ENCODE results near the gene MAT2B. TPM values are rescaled to one million over a fixed set of nuclear protein-coding genes. Genes with fewer than 3 reads are reported as not detected.
A peak's percentile ranks its signal among the peaks of the same experiment; 100 is the strongest.
"Not testable (repeated sequence)": the region's sequence is repeated elsewhere in the genome, so short reads cannot be mapped to it uniquely, and the experiment has no call there.

The MAT2B gene
- total and polyA plus RNA-seq, 4 donors, result 34.5 to 69.7 (median 52.6) TPM

GRCh38 chr5:163533223-163533622, 27.8 kb downstream of the MAT2B start:
- no peak for TF ChIP-seq CTCF (IDR thresholded peaks at IDR 0.05; ENCODE audit: control extremely low read depth, extremely low read depth)
- Histone ChIP-seq H3K27me3 (ENCODE audit: control insufficient read depth in 3 of 3, insufficient read depth in 3 of 3, low read length in 2 of 3) (no peaks in the 10 kb centered on the region), H3K4me3 (no peak overlapping the region), H3K9me3 (ENCODE audit: control insufficient read depth in 4 of 4, insufficient read depth in 3 of 4, low read length in 3 of 4) (no peaks in the 10 kb centered on the region), H3K9ac (ENCODE audit: insufficient read depth in 1 of 2, low read length in 2 of 2) (no peak overlapping the region), H3K4me1 (ENCODE audit: control insufficient read depth in 5 of 5, insufficient read depth in 5 of 5, low read length in 5 of 5) (peaks cover 0 to 12% (median 0%) of the 10 kb centered on the region in 5 donors), H3K36me3 (ENCODE audit: control insufficient read depth in 4 of 4, insufficient read depth in 4 of 4, low read length in 4 of 4) (no peaks in the 10 kb centered on the region), H3K27ac (ENCODE audit: low read depth in 1 of 2, low read length in 1 of 2) (no peak overlapping the region)
- no peak for ATAC-seq (ENCODE audit: insufficient read depth, low FRiP score)
- peak in 1 of 3 donors; percentile 10 for DNase-seq
- WGBS, 2 donors, result 61 to 85% methylated on average over 2 of the region's 2 CpGs

- DNase-seq (no peak), ATAC-seq (ENCODE audit: insufficient read depth, low FRiP score) (no peak)
- H3K36me3 ChIP-seq (ENCODE audit: control insufficient read depth in 4 of 4, insufficient read depth in 4 of 4, low read length in 4 of 4), result no peaks in the 10 kb centered on the region
- no peaks in the 10 kb centered on the region for H3K27me3 ChIP-seq (ENCODE audit: control insufficient read depth in 3 of 3, insufficient read depth in 3 of 3, low read length in 2 of 3)
- H3K9ac ChIP-seq (ENCODE audit: insufficient read depth in 1 of 2, low read length in 2 of 2), result no peak overlapping the region
- 67 to 83% methylated on average over 2 of the region's 2 CpGs for WGBS, 2 donors
- H3K9me3 ChIP-seq (ENCODE audit: control insufficient read depth in 4 of 4, insufficient read depth in 3 of 4, low read length in 3 of 4), result no peaks in the 10 kb centered on the region
- no peak overlapping the region for H3K4me3 ChIP-seq
- TF ChIP-seq CTCF (IDR thresholded peaks at IDR 0.05; ENCODE audit: control extremely low read depth, extremely low read depth), result no peak
- peaks cover 0 to 12% (median 0%) of the 10 kb centered on the region in 5 donors for H3K4me1 ChIP-seq (ENCODE audit: control insufficient read depth in 5 of 5, insufficient read depth in 5 of 5, low read length in 5 of 5)
- H3K27ac ChIP-seq (ENCODE audit: low read depth in 1 of 2, low read length in 1 of 2), result no peak overlapping the region
Observed at GRCh38 chr5:163534492-163535094, 29.2 kb downstream of the MAT2B start.

GRCh38 chr5:163535290-163535689, 29.9 kb downstream of the MAT2B start:
- DNase-seq (no peak), ATAC-seq (ENCODE audit: insufficient read depth, low FRiP score) (no peak)
- H3K36me3 ChIP-seq (ENCODE audit: control insufficient read depth in 4 of 4, insufficient read depth in 4 of 4, low read length in 4 of 4), result no peaks in the 10 kb centered on the region
- no peak for TF ChIP-seq CTCF (IDR thresholded peaks at IDR 0.05; ENCODE audit: control extremely low read depth, extremely low read depth)
- no peaks in the 10 kb centered on the region for H3K27me3 ChIP-seq (ENCODE audit: control insufficient read depth in 3 of 3, insufficient read depth in 3 of 3, low read length in 2 of 3)
- H3K27ac ChIP-seq (ENCODE audit: low read depth in 1 of 2, low read length in 1 of 2), result no peak overlapping the region
- H3K9me3 ChIP-seq (ENCODE audit: control insufficient read depth in 4 of 4, insufficient read depth in 3 of 4, low read length in 3 of 4), result no peaks in the 10 kb centered on the region
- WGBS, 2 donors, result 67 to 80% methylated on average over 3 of the region's 3 CpGs
- no peak overlapping the region for H3K9ac ChIP-seq (ENCODE audit: insufficient read depth in 1 of 2, low read length in 2 of 2)
- H3K4me3 ChIP-seq, result no peak overlapping the region
- peaks cover 0 to 12% (median 0%) of the 10 kb centered on the region in 5 donors for H3K4me1 ChIP-seq (ENCODE audit: control insufficient read depth in 5 of 5, insufficient read depth in 5 of 5, low read length in 5 of 5)

- H3K4me3 ChIP-seq; H3K36me3 ChIP-seq (ENCODE audit: control insufficient read depth in 4 of 4, insufficient read depth in 4 of 4, low read length in 4 of 4); ATAC-seq (ENCODE audit: insufficient read depth, low FRiP score); H3K27ac ChIP-seq (ENCODE audit: low read depth in 1 of 2, low read length in 1 of 2); H3K9ac ChIP-seq (ENCODE audit: insufficient read depth in 1 of 2, low read length in 2 of 2); H3K27me3 ChIP-seq (ENCODE audit: control insufficient read depth in 3 of 3, insufficient read depth in 3 of 3, low read length in 2 of 3); H3K9me3 ChIP-seq (ENCODE audit: control insufficient read depth in 4 of 4, insufficient read depth in 3 of 4, low read length in 3 of 4); DNase-seq: not testable (repeated sequence)
- WGBS, 2 donors, result 91 to 99% methylated on average over 3 of the region's 3 CpGs
- H3K4me1 ChIP-seq (ENCODE audit: control insufficient read depth in 5 of 5, insufficient read depth in 5 of 5, low read length in 5 of 5), result peaks cover 0 to 12% (median 0%) of the 10 kb centered on the region in 5 donors
Observed at GRCh38 chr5:163536442-163536841, 31.0 kb downstream of the MAT2B start.

All from lung (tissue), 12 donors.